ENCODE results near the gene SLC24A4. TPM values are rescaled to one million over a fixed set of nuclear protein-coding genes. Genes with fewer than 3 reads are reported as not detected.

Gene SLC24A4
- total RNA-seq, 1 experiment from 2014 or later, result not detected

GRCh38 chr14:92389598-92390158 lies 66.7 kb downstream of the SLC24A4 start:
- POLR2A ChIA-PET, result no interaction called here
- H2AFZ ChIP-seq (ENCODE audit: low read depth, low read length, poor library complexity, severe bottlenecking), result no peak overlapping the region
- no peaks in the 10 kb centered on the region for H3K9me2 ChIP-seq (ENCODE audit: insufficient read depth)
- BruUV-seq (replicated peaks), result no TSS peak
- no peak overlapping the region for H3K4me2 ChIP-seq (ENCODE audit: low read length)
- RAD21 ChIA-PET (ENCODE audit: low non-redundant PET in 1 of 2, low total read pairs in 2 of 2, uncharacterized antibody in 2 of 2, unreplicated experiment in 2 of 2), result no interaction called here
- CTCF ChIA-PET, result no interaction called here
- intact Hi-C loops (cut with micrococcal nuclease), result no loop called here
- H3K79me2 ChIP-seq (ENCODE audit: insufficient read depth, low read length), result no peaks in the 10 kb centered on the region
- H4K20me1 ChIP-seq (ENCODE audit: insufficient read depth), result no peaks in the 10 kb centered on the region
- H3K36me3 ChIP-seq (ENCODE audit: control insufficient read depth in 1 of 2, insufficient read depth in 2 of 2, low read length in 2 of 2), result no peaks in the 10 kb centered on the region
- no peak overlapping the region for H3K4me3 ChIP-seq (replicated peaks in 1 of 2; ENCODE audit: low read depth in 1 of 2, low read length in 2 of 2)
- ATAC-seq (no peak), DNase-seq (ENCODE audit: low read depth, low spot score) (no peak)
- no peak overlapping the region for H3K9ac ChIP-seq (ENCODE audit: low read length)
- no peak overlapping the region for H3K27ac ChIP-seq (ENCODE audit: low read depth, low read length)
- H3K27me3 ChIP-seq (ENCODE audit: insufficient read depth, low read length), result no peaks in the 10 kb centered on the region; the same call in 1 of the 2 replicates
- no peak for TF ChIP-seq JUND (IDR thresholded peaks at IDR 0.05)
- no peak for TF ChIP-seq SIN3A (IDR thresholded peaks at IDR 0.05; ENCODE audit: low read depth)
- TF ChIP-seq POLR2AphosphoS5 (IDR thresholded peaks at IDR 0.05; ENCODE audit: low read depth, low read length), result no peak
- TF ChIP-seq EZH2phosphoT487 (IDR thresholded peaks at IDR 0.05; ENCODE audit: borderline replicate concordance), result no peak
- TF ChIP-seq POLR2A (IDR thresholded peaks at IDR 0.05; ENCODE audit: borderline replicate concordance, extremely low read depth, insufficient read depth, insufficient read length), result no peak
- TF ChIP-seq ZFX (IDR thresholded peaks at IDR 0.05), result no peak
- TF ChIP-seq TCF7L2 (IDR thresholded peaks at IDR 0.05; ENCODE audit: borderline replicate concordance, extremely low read depth, insufficient read depth, insufficient read length), result no peak
- TF ChIP-seq ZNF274 (IDR thresholded peaks at IDR 0.05; ENCODE audit: low read depth, low read length), result no peak
- H3K4me1 ChIP-seq (ENCODE audit: control insufficient read depth in 1 of 2, insufficient read depth in 2 of 2, low read length in 2 of 2), result no peaks in the 10 kb centered on the region
- H3K9me3 ChIP-seq (ENCODE audit: control insufficient read depth in 1 of 2, insufficient read depth in 1 of 2, low read depth in 1 of 2, low read length in 2 of 2), result no peaks in the 10 kb centered on the region

GRCh38 chr14:92391726-92392125 lies 68.8 kb downstream of the SLC24A4 start:
- Histone ChIP-seq H4K20me1 (ENCODE audit: insufficient read depth) (no peaks in the 10 kb centered on the region), H3K4me3 (replicated peaks in 1 of 2; ENCODE audit: low read depth in 1 of 2, low read length in 2 of 2) (no peak overlapping the region), H2AFZ (ENCODE audit: low read depth, low read length, poor library complexity, severe bottlenecking) (no peak overlapping the region), H3K36me3 (ENCODE audit: control insufficient read depth in 1 of 2, insufficient read depth in 2 of 2, low read length in 2 of 2) (no peaks in the 10 kb centered on the region), H3K4me1 (ENCODE audit: control insufficient read depth in 1 of 2, insufficient read depth in 2 of 2, low read length in 2 of 2) (peaks cover 0 to 1% of the 10 kb centered on the region in 2 experiments; a peak in 2 of 4 replicates), H3K79me2 (ENCODE audit: insufficient read depth, low read length) (no peaks in the 10 kb centered on the region), H3K9me3 (ENCODE audit: control insufficient read depth in 1 of 2, insufficient read depth in 1 of 2, low read depth in 1 of 2, low read length in 2 of 2) (no peaks in the 10 kb centered on the region), H3K9me2 (ENCODE audit: insufficient read depth) (no peaks in the 10 kb centered on the region), H3K27ac (ENCODE audit: low read depth, low read length) (no peak overlapping the region), H3K27me3 (ENCODE audit: insufficient read depth, low read length) (no peaks in the 10 kb centered on the region), H3K9ac (ENCODE audit: low read length) (no peak overlapping the region), H3K4me2 (ENCODE audit: low read length) (no peak overlapping the region)
- RAD21 ChIA-PET (ENCODE audit: low non-redundant PET in 1 of 2, low total read pairs in 2 of 2, uncharacterized antibody in 2 of 2, unreplicated experiment in 2 of 2), result no interaction called here
- POLR2A ChIA-PET, result no interaction called here
- no peak for DNase-seq (ENCODE audit: low read depth, low spot score)
- no TSS peak for BruUV-seq (replicated peaks)
- intact Hi-C loops (cut with micrococcal nuclease), result no loop called here
- CTCF ChIA-PET, result no interaction called here
- ATAC-seq, result no peak
- TF ChIP-seq REST (IDR thresholded peaks at IDR 0.05; ENCODE audit: low read depth), result no peak
- TF ChIP-seq FOSL1 (IDR thresholded peaks at IDR 0.05; ENCODE audit: low read depth), result no peak
